Neuronal stem cell (in vitro differentiated cells): ENCODE data around the gene TMEM164.

Experiments used
- DNase-seq: peaks from one replicate; pipeline ENCODE4 v3.0.0-alpha.2; 2013; ENCODE audit warnings: low spot score
- H2AFZ ChIP-seq: one replicate; pipeline ENCODE4 v1.6.1; 2013; ENCODE audit warnings: mild to moderate bottlenecking, low read length, inconsistent platforms
- H2AK5ac ChIP-seq: 2 replicates; pipeline ENCODE4 v1.6.1; 2013; ENCODE audit warnings: low read depth, mild to moderate bottlenecking, inconsistent platforms, low read length, moderate library complexity, mixed read lengths
- H2BK120ac ChIP-seq: 2 replicates; pipeline ENCODE4 v1.6.1; 2013; ENCODE audit warnings: low read depth, mild to moderate bottlenecking, inconsistent platforms, low read length, moderate library complexity, mixed read lengths
- H2BK12ac ChIP-seq: one replicate; pipeline ENCODE4 v1.6.1; 2013; ENCODE audit warnings: low read length, inconsistent platforms
- H2BK15ac ChIP-seq: 2 replicates; pipeline ENCODE4 v1.6.1; 2013; ENCODE audit warnings: mild to moderate bottlenecking, low read length, inconsistent platforms, mixed read lengths
- H2BK5ac ChIP-seq: one replicate; pipeline ENCODE4 v1.6.1; 2013; ENCODE audit warnings: inconsistent platforms, mild to moderate bottlenecking, low read length, moderate library complexity
- H3K14ac ChIP-seq: one replicate; pipeline ENCODE4 v1.6.1; 2013; ENCODE audit warnings: low read length, inconsistent platforms
- H3K18ac ChIP-seq: 2 replicates; pipeline ENCODE4 v1.6.1; 2013; ENCODE audit warnings: low read length, inconsistent platforms
- H3K23ac ChIP-seq: 2 replicates; pipeline ENCODE4 v1.6.1; 2013; ENCODE audit warnings: low read depth, mild to moderate bottlenecking, mixed read lengths, low read length, inconsistent platforms; ENCODE audit not compliant: poor library complexity
- H3K27ac ChIP-seq: replicated peaks from 3 replicates; pipeline ENCODE4 v1.5.1; 2013; ENCODE audit warnings: low read length, inconsistent platforms
- H3K27me3 ChIP-seq, 3 experiments: 2 replicates each; pipeline ENCODE4 v1.6.1; 2013; ENCODE audit warnings: low read length in 3 of 3, mild to moderate bottlenecking in 2 of 3, inconsistent platforms in 1 of 3, low read depth in 1 of 3, mixed read lengths in 1 of 3, moderate library complexity in 1 of 3; ENCODE audit not compliant: control insufficient read depth in 3 of 3, insufficient read depth in 3 of 3
- H3K36me3 ChIP-seq, 2 donors: replicated peaks in 1 of 2; 2 replicates each; pipeline ENCODE4 v1.6.1; 2013; ENCODE audit warnings: low read length in 2 of 2; ENCODE audit not compliant: control insufficient read depth in 2 of 2, insufficient read depth in 2 of 2
- H3K4ac ChIP-seq: 2 replicates; pipeline ENCODE4 v1.6.1; 2013; ENCODE audit warnings: inconsistent platforms, mild to moderate bottlenecking, low read length, moderate library complexity
- H3K4me1 ChIP-seq, 2 donors: 1 replicate in 1 of 2; 2 replicates in 1 of 2; pipeline ENCODE4 v1.6.1; 2013; ENCODE audit warnings: low read length in 2 of 2, low read depth in 1 of 2; ENCODE audit not compliant: control insufficient read depth in 2 of 2, insufficient read depth in 1 of 2
- H3K4me2 ChIP-seq: one replicate; pipeline ENCODE4 v1.6.1; 2013; ENCODE audit warnings: mild to moderate bottlenecking, low read length, inconsistent platforms; ENCODE audit not compliant: insufficient read depth, poor library complexity, severe bottlenecking
- H3K4me3 ChIP-seq, 2 donors: 2 replicates each; pipeline ENCODE4 v1.5.1; 2013; ENCODE audit warnings: low read length in 2 of 2, mild to moderate bottlenecking in 2 of 2, inconsistent platforms in 1 of 2, moderate library complexity in 1 of 2
- H3K79me1 ChIP-seq: one replicate; pipeline ENCODE4 v1.6.1; 2013; ENCODE audit warnings: low read depth, mild to moderate bottlenecking, inconsistent platforms, low read length, moderate library complexity
- H3K9ac ChIP-seq: one replicate; pipeline ENCODE4 v1.6.1; 2013; ENCODE audit warnings: mild to moderate bottlenecking, low read depth, low read length, inconsistent platforms; ENCODE audit not compliant: poor library complexity
- H3K9me3 ChIP-seq, 2 donors: replicated peaks in 1 of 2; 2 replicates each; pipeline versions ENCODE3 to v1.6.1; 2013; ENCODE audit warnings: low read length in 2 of 2, mild to moderate bottlenecking in 2 of 2, inconsistent platforms in 1 of 2, low read depth in 1 of 2, mixed read lengths in 1 of 2, moderate library complexity in 1 of 2; ENCODE audit not compliant: control insufficient read depth in 2 of 2, insufficient read depth in 1 of 2
- H4K8ac ChIP-seq: one replicate; pipeline ENCODE4 v1.6.1; 2013; ENCODE audit warnings: low read depth, mild to moderate bottlenecking, inconsistent platforms, low read length, moderate library complexity
- H4K91ac ChIP-seq: one replicate; pipeline ENCODE4 v1.6.1; 2013; ENCODE audit warnings: low read length, low read depth, mild to moderate bottlenecking, inconsistent platforms; ENCODE audit not compliant: poor library complexity
- WGBS, 2 donors: extraction: QIAGEN DNeasy Blood & Tissue Kit; methylation state at CpG; one replicate each; pipeline ENCODE4 v1.1.7; 2013; ENCODE audit warnings: missing lambda C conversion rate in 2 of 2, mixed read lengths in 1 of 2; ENCODE audit not compliant: insufficient read length in 2 of 2, insufficient replicate concordance in 1 of 2; ENCODE audit errors: extremely low coverage in 2 of 2; 5-methylcytosine and 5-hydroxymethylcytosine counted together

The TMEM164 gene

GRCh38 chrX:110000000-110000399, 2.9 kb upstream of the TMEM164 start:
- no peak overlapping the region for H4K8ac ChIP-seq
- no peak overlapping the region for H2BK120ac ChIP-seq
- DNase-seq, result no peak
- peaks cover 2% of the 10 kb centered on the region for H3K79me1 ChIP-seq
- H3K18ac ChIP-seq, result no peak overlapping the region
- H3K14ac ChIP-seq, result no peak overlapping the region
- H3K9ac ChIP-seq, result no peak overlapping the region
- H3K23ac ChIP-seq, result no peak overlapping the region
- H2AFZ ChIP-seq, result no peak overlapping the region
- peaks cover 5 to 9% of the 10 kb centered on the region in 2 donors for H3K4me1 ChIP-seq
- H2BK5ac ChIP-seq, result no peak overlapping the region
- no CpG with 5 or more reads among the region's 5 CpGs for whole genome bisulfite sequencing, 2 donors
- no peaks in the 10 kb centered on the region for H3K9me3 ChIP-seq
- no peak overlapping the region for H3K4me3 ChIP-seq
- no peak overlapping the region for H3K27ac ChIP-seq
- H3K27me3 ChIP-seq, result peaks cover 0 to 3% (median 0%) of the 10 kb centered on the region in 3 experiments
- no peak overlapping the region for H4K91ac ChIP-seq
- no peaks in the 10 kb centered on the region for H3K36me3 ChIP-seq
- no peak overlapping the region for H2BK15ac ChIP-seq
- no peak overlapping the region for H3K4ac ChIP-seq
- no peak overlapping the region for H2BK12ac ChIP-seq
- H3K4me2 ChIP-seq, result no peak overlapping the region
- no peak overlapping the region for H2AK5ac ChIP-seq

- H3K4me3 ChIP-seq, result no peak overlapping the region
- no peaks in the 10 kb centered on the region for H3K9me3 ChIP-seq
- H2BK120ac ChIP-seq, result no peak overlapping the region
- H3K4me1 ChIP-seq, result peaks cover 5 to 12% of the 10 kb centered on the region in 2 donors
- H3K18ac ChIP-seq, result no peak overlapping the region
- H3K36me3 ChIP-seq, result peaks cover 0 to 5% of the 10 kb centered on the region in 2 donors
- no peak overlapping the region for H2BK15ac ChIP-seq
- no peak overlapping the region for H3K4ac ChIP-seq
- no peak overlapping the region for H3K14ac ChIP-seq
- H2BK12ac ChIP-seq, result no peak overlapping the region
- H3K27ac ChIP-seq, result no peak overlapping the region
- H3K79me1 ChIP-seq, result peaks cover 4% of the 10 kb centered on the region
- no peak overlapping the region for H4K91ac ChIP-seq
- no peak overlapping the region for H4K8ac ChIP-seq
- no peak overlapping the region for H3K4me2 ChIP-seq
- peak overlapping the region; percentile 90 for H2AFZ ChIP-seq
- H3K9ac ChIP-seq, result no peak overlapping the region
- no peak for DNase-seq
- no peak overlapping the region for H3K23ac ChIP-seq
- H2BK5ac ChIP-seq, result no peak overlapping the region
- no peak overlapping the region for H2AK5ac ChIP-seq
- WGBS, 2 donors, result no CpG with 5 or more reads among the region's 16 CpGs
- H3K27me3 ChIP-seq, result peaks cover 0 to 3% (median 0%) of the 10 kb centered on the region in 3 experiments
Observed at GRCh38 chrX:110000847-110001713, 1.8 kb upstream of the TMEM164 start.

GRCh38 chrX:110001740-110002299, 1.1 kb upstream of the TMEM164 start:
- Histone ChIP-seq H4K91ac (no peak overlapping the region), H2AK5ac (no peak overlapping the region), H3K36me3 (peaks cover 0 to 5% of the 10 kb centered on the region in 2 donors), H2BK15ac (no peak overlapping the region), H2BK120ac (no peak overlapping the region), H3K14ac (no peak overlapping the region), H3K4me2 (peak overlapping the region; percentile 33), H3K79me1 (peaks cover 4% of the 10 kb centered on the region), H3K27ac (peak overlapping the region; percentile 30), H3K4ac (no peak overlapping the region), H4K8ac (no peak overlapping the region), H3K4me1 (peaks cover 5 to 12% of the 10 kb centered on the region in 2 donors), H2BK12ac (no peak overlapping the region), H3K4me3 (peak overlapping the region; percentile 62 to 87), H3K27me3 (peaks cover 0 to 3% (median 0%) of the 10 kb centered on the region in 3 experiments), H3K9me3 (no peaks in the 10 kb centered on the region), H3K9ac (no peak overlapping the region), H3K23ac (no peak overlapping the region), H2BK5ac (no peak overlapping the region), H3K18ac (peak overlapping the region; percentile 76), H2AFZ (peak overlapping the region; percentile 90)
- no CpG with 5 or more reads among the region's 13 CpGs for WGBS, 2 donors
- no peak for DNase-seq
